ENCODE data around the gene WDR59. TPM values are rescaled to one million over a fixed set of nuclear protein-coding genes. Genes with fewer than 3 reads are reported as not detected.

The WDR59 gene
- polyA plus RNA-seq, 3 donors, result 6.7 to 44.4 (median 7.8) TPM

- H3K4me3 Mint-ChIP-seq, result no peak overlapping the region
- Histone ChIP-seq H3K4me3 (replicated peaks in 1 of 3; ENCODE audit: low read depth in 2 of 3, low read length in 3 of 3) (no peak overlapping the region), H2AFZ (ENCODE audit: insufficient read depth, low read depth, low read length, poor library complexity, severe bottlenecking) (no peak overlapping the region), H3K4me1 (ENCODE audit: control insufficient read depth in 1 of 2, insufficient read depth in 2 of 2, low read length in 2 of 2) (no peaks in the 10 kb centered on the region), H3K9ac (ENCODE audit: insufficient read depth, low read length, poor library complexity, severe bottlenecking) (no peak overlapping the region), H4K20me1 (ENCODE audit: insufficient read depth, low read length) (no peaks in the 10 kb centered on the region), H3K4me2 (replicated peaks; ENCODE audit: extremely low read depth, low read length, poor library complexity, severe bottlenecking) (no peak overlapping the region), H3K27me3 (ENCODE audit: control insufficient read depth in 2 of 2, insufficient read depth in 2 of 2, low read length in 2 of 2) (no peaks in the 10 kb centered on the region), H3K9me3 (replicated peaks in 1 of 2; ENCODE audit: control insufficient read depth in 1 of 2, insufficient read depth in 1 of 2, low read length in 2 of 2) (no peaks in the 10 kb centered on the region), H3K36me3 (replicated peaks in 1 of 2; ENCODE audit: control insufficient read depth in 1 of 2, insufficient read depth in 2 of 2, low read length in 2 of 2) (no peaks in the 10 kb centered on the region), H3K27ac (ENCODE audit: low read depth in 1 of 2, low read length in 2 of 2) (no peak overlapping the region), H3K79me2 (ENCODE audit: insufficient read depth, low read length) (no peaks in the 10 kb centered on the region)
- TF ChIP-seq CTCF (IDR thresholded peaks at IDR 0.05), result no peak
- H3K9me3 Mint-ChIP-seq, result peaks cover 0 to 9% (median 0%) of the 10 kb centered on the region in 7 donors
- WGBS (ENCODE audit: insufficient coverage), result 77% methylated on average over 3 of the region's 8 CpGs
- no peaks in the 10 kb centered on the region for H3K36me3 Mint-ChIP-seq
- peaks cover 6 to 8% (median 6%) of the 10 kb centered on the region in 3 donors for H3K27me3 Mint-ChIP-seq (ENCODE audit: low read depth in 3 of 3)
- DNase-seq, result no peak
- H3K27ac Mint-ChIP-seq, result no peak overlapping the region
- intact Hi-C loops (cut with micrococcal nuclease), result no loop called here
- H3K4me1 Mint-ChIP-seq, result peaks cover 2% of the 10 kb centered on the region
Observed at GRCh38 chr16:74836111-74836671, 148.7 kb downstream of the WDR59 start.

GRCh38 chr16:74832228-74832627, 152.7 kb downstream of the WDR59 start:
- Mint-ChIP-seq H3K27ac (no peak overlapping the region), H3K4me1 (peaks cover 2% of the 10 kb centered on the region), H3K4me3 (no peak overlapping the region), H3K36me3 (no peaks in the 10 kb centered on the region), H3K9me3 (peaks cover 5 to 15% (median 9%) of the 10 kb centered on the region in 7 donors), H3K27me3 (ENCODE audit: low read depth in 3 of 3) (peaks cover 2 to 4% (median 3%) of the 10 kb centered on the region in 3 donors)
- no peaks in the 10 kb centered on the region for H3K27me3 ChIP-seq (ENCODE audit: control insufficient read depth in 2 of 2, insufficient read depth in 2 of 2, low read length in 2 of 2)
- TF ChIP-seq CTCF (IDR thresholded peaks at IDR 0.05), result no peak
- no peaks in the 10 kb centered on the region for H4K20me1 ChIP-seq (ENCODE audit: insufficient read depth, low read length)
- H3K9ac ChIP-seq (ENCODE audit: insufficient read depth, low read length, poor library complexity, severe bottlenecking), result no peak overlapping the region
- no peak overlapping the region for H2AFZ ChIP-seq (ENCODE audit: insufficient read depth, low read depth, low read length, poor library complexity, severe bottlenecking)
- DNase-seq, result no peak
- WGBS (ENCODE audit: insufficient coverage), result 100% methylated on average over 1 of the region's 5 CpGs
- no peaks in the 10 kb centered on the region for H3K79me2 ChIP-seq (ENCODE audit: insufficient read depth, low read length)
- H3K4me2 ChIP-seq (replicated peaks; ENCODE audit: extremely low read depth, low read length, poor library complexity, severe bottlenecking), result no peak overlapping the region
- H3K4me1 ChIP-seq (ENCODE audit: control insufficient read depth in 1 of 2, insufficient read depth in 2 of 2, low read length in 2 of 2), result no peaks in the 10 kb centered on the region
- no peak overlapping the region for H3K4me3 ChIP-seq (replicated peaks in 1 of 3; ENCODE audit: low read depth in 2 of 3, low read length in 3 of 3)
- intact Hi-C loops (cut with micrococcal nuclease), result no loop called here
- H3K9me3 ChIP-seq (replicated peaks in 1 of 2; ENCODE audit: control insufficient read depth in 1 of 2, insufficient read depth in 1 of 2, low read length in 2 of 2), result no peaks in the 10 kb centered on the region
- no peaks in the 10 kb centered on the region for H3K36me3 ChIP-seq (replicated peaks in 1 of 2; ENCODE audit: control insufficient read depth in 1 of 2, insufficient read depth in 2 of 2, low read length in 2 of 2)
- H3K27ac ChIP-seq (ENCODE audit: low read depth in 1 of 2, low read length in 2 of 2), result no peak overlapping the region
